Daoy (cell line): ENCODE measurements around the gene RASL10A. TPM values are rescaled to one million over a fixed set of nuclear protein-coding genes. Genes with fewer than 3 reads are reported as not detected.

Source experiments
- DNase-seq: peaks from one replicate; pipeline ENCODE4 v3.0.0-alpha.2; 2015; ENCODE audit warnings: low read depth
- total RNA-seq: library from RNA; depleted of rRNA; stranded (reverse); fragments of >200 nt; shearing (Covaris generic); gene quantifications from 2 replicates; pipeline ENCODE4 v1.2.3, GENCODE V29; 2014

Gene RASL10A
- total RNA-seq, 1 experiment from 2014 or later, result 0.11 TPM

GRCh38 chr22:29306835-29307595 lies 8.5 kb downstream of the RASL10A start:
- DNase-seq, result peak; percentile 84

GRCh38 chr22:29306175-29306834 lies 9.2 kb downstream of the RASL10A start, which contains the start of gene GAS2L1:
TSS of gene GAS2L1 (plus strand) at chr22:29306650. CDS start at chr22:29308106, 1,456 bp downstream.
- peak; percentile 85 for DNase-seq

DNA sequence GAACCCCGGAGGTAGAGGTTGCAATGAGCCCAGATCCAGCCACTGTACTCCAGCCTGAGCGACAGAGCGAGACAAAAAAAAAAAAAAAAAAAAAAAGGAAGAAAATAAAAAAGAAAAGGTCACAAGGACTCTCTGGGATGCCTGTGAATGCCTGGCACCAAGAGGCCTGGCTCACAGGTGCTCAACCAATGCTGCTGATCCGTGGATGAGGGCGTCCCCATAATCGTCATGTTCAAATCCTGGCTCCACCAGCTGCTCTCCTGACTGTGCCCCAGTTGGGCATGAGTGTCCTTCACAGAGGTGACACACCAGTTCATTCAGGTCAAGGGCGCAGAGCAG lies 9.7 kb downstream of the RASL10A start:
- no peak for DNase-seq

GRCh38 chr22:29302681-29303465 lies 12.6 kb downstream of the RASL10A start:
- no peak for DNase-seq

- DNase-seq, result no peak
These were observed 13.2 kb downstream of the RASL10A start for GRCh38 chr22:29302402-29302680.

DNA sequence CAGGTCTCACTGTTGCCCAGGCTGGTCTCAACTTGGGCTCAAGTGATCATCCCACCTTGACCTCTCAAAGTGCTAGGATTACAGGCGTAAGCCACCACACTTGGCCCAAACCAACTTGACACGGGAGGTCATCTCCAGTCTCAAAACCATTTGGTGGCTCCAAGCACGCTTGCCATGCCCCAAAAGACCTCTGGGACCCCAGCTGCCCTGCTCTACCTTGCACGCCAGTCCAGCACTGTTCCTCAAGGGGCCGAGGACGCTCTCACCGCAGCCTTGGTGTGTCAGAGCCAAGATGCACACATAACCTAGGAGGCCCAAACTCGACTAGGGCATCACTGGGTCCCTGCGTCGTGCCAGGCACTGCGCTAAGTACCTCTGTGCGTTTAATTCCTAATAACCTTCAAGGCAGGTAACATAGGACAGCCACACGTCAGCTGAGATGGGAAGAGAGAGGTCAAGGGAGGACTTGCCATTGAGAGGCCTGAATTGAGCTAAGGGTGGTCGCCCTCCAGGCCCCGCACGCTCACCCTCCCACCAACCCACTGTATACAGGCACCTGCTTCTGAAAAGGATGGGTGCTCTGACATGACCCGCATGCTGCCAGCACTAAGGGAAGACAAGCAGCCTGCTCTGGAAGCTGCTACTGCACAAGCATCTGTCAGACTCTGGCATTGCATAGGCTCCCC lies 13.6 kb downstream of the RASL10A start:
- no peak for DNase-seq

- DNase-seq, result no peak
These were observed 14.5 kb downstream of the RASL10A start for GRCh38 chr22:29300807-29301601.

- no peak for DNase-seq
These were observed 15.1 kb downstream of the RASL10A start for GRCh38 chr22:29300467-29300806.

GRCh38 chr22:29299136-29299900 lies 16.2 kb downstream of the RASL10A start:
- DNase-seq, result no peak

GRCh38 chr22:29298641-29299040 lies 16.9 kb downstream of the RASL10A start:
- DNase-seq, result no peak

DNA sequence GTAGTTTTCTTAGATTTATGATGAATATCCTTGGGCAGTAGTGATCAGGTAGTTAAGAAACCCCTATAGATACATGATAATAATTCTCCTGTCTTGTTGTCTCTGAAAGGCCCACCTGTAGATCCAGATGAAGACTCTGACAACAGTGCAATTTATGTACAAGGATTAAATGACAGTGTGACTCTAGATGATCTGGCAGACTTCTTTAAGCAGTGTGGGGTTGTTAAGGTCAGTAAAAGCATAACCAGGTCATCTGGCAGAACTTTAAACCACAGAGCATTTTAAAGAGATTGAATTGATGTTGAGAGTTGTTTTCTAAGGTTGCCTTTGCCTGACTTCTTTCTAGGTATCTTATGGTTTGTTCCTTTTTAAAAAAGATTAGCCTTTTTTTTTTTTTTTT lies 23.1 kb downstream of the RASL10A start:
- DNase-seq, result no peak

DNA sequence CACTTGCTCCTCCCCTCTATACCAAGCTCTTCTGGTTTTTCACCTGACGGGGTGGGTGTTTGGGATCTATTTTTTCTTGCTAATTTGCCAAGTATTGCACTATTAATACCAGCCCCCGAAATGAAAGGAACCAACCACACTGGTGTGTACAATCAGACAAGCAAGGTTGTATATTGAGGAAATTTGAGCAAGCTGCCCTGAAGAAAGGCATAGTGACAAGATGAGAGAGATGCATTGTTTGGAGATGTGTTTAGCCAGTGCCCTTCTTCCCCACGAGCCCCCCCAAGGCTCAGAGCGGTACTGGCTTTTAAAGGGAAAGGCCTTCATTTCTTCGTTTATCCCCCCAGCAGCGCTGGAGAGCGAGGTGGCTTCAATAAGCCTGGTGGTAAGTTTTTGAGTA lies 24.3 kb downstream of the RASL10A start:
- no peak for DNase-seq

- no peak for DNase-seq
These were observed 25.4 kb downstream of the RASL10A start for GRCh38 chr22:29290061-29290460.

DNA sequence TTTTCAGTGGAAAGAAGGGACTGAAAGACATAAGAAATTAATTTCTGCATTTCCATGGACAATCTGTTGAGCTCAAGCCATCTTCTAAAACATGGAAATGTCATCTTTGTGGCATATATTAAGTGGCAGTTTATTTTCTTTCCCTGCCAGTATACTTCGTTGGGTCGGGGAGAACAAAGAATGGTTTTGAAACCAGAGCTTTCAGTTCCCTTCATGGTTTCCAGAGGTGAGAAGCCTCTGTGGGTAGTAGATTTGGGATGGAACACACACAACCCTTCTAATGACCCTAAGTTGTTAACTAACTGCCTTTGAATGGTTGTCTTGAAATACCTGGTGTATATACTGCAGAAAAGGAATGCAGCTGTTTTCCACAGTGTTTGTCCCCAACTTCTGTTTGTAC lies 26.7 kb downstream of the RASL10A start:
- DNase-seq, result no peak

DNA sequence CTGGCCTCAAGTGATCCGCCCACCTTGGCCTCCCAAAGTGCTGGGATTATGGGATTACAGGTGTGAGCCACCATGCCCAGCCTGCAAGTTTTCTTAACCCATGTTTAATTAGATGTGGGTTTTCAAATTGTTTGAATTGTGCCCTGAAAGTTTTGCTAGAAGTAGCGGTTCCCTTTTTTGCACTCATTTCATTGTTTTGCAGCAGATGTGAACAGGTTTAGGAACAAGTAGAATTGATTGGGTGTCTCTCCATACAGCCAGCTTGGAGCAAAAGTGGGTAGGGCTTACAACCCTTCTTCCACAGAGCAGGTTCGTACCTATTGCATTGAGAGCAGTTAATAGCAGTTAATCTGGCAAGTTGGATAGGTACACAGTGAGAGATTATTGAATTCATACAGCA lies 31.3 kb downstream of the RASL10A start:
- no peak for DNase-seq

- DNase-seq, result no peak
These were observed 37.6 kb downstream of the RASL10A start for GRCh38 chr22:29277927-29278326.

DNA sequence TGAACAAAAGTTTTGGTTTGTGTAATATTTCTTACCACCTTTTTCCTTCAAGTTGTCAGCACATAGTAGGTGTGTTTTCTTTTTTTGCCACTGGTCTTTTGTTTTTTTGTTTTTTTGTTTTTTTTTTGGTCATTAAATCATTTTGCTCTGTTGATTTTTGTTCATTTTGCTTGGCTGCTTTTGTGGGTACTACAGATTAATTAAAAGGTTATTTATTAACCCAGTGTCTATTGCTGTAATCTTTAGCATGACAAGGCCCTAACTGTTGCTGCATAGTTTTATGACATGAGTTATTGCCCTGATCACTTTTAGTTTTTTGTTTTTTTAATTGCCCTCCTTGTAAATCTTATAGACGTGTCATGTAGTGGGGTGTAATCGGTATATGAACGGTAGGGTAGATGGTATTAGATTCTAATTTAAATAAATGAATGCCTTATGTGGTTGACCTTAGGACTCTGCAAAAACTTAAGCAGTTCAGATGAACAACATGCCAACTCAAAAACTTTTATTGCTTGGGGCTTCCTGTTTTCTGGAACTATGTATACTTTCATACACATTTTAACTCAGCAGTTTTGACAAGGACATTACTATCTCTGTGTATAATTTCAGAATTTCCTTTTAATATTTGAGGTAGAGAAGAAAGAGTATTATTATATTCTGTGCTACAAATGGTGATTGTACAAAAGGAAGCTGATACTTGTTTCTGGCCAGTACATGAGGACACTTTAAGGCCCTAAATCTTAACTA lies 39.5 kb downstream of the RASL10A start:
- DNase-seq, result no peak

- no peak for DNase-seq
These were observed 40.3 kb downstream of the RASL10A start for GRCh38 chr22:29275167-29275566.

DNA sequence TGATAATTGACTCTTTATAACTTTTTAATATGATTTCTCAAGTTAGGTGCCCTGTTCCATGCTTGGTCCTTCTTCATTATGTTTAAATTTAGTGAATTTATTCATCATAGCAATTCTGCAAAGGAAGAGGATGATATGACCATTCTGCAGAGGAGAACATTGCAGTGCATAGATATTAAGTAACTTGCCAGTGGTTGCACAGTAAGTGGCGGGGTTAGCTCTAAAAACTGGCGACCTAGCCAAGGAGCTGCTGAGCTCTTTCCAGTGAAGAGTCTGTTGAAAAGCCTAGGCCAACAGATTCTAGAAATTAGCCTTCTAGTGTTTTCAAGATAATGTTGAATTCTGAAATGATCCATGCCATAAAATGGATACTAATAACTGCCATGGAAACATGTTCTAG lies 42.9 kb downstream of the RASL10A start:
- DNase-seq, result no peak
